ENCODE results near the gene RPAP3.
"Not testable (repeated sequence)": the region's sequence is repeated elsewhere in the genome, so short reads cannot be mapped to it uniquely, and the experiment has no call there.

The RPAP3 gene

GRCh38 chr12:47672068-47672467 lies 33.8 kb downstream of the RPAP3 start:
- no peak overlapping the region for H3K4me3 ChIP-seq (ENCODE audit: low read depth, low read length, poor library complexity, severe bottlenecking)
- no peak overlapping the region for H3K9ac ChIP-seq (ENCODE audit: low read length)
- H3K9me2 ChIP-seq (ENCODE audit: low read depth, low read length), result no peaks in the 10 kb centered on the region
- TF ChIP-seq, protein P1, sequence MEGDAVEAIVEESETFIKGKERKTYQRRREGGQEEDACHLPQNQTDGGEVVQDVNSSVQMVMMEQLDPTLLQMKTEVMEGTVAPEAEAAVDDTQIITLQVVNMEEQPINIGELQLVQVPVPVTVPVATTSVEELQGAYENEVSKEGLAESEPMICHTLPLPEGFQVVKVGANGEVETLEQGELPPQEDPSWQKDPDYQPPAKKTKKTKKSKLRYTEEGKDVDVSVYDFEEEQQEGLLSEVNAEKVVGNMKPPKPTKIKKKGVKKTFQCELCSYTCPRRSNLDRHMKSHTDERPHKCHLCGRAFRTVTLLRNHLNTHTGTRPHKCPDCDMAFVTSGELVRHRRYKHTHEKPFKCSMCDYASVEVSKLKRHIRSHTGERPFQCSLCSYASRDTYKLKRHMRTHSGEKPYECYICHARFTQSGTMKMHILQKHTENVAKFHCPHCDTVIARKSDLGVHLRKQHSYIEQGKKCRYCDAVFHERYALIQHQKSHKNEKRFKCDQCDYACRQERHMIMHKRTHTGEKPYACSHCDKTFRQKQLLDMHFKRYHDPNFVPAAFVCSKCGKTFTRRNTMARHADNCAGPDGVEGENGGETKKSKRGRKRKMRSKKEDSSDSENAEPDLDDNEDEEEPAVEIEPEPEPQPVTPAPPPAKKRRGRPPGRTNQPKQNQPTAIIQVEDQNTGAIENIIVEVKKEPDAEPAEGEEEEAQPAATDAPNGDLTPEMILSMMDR (IDR thresholded peaks at IDR 0.05; ENCODE audit: low read length), result no peak
- TF ChIP-seq EZH2 (IDR thresholded peaks at IDR 0.05; ENCODE audit: borderline replicate concordance, low read length), result no peak
- no peaks in the 10 kb centered on the region for H4K20me1 ChIP-seq (ENCODE audit: insufficient read depth, low read length)
- H3K9me3 ChIP-seq (ENCODE audit: low read length), result no peaks in the 10 kb centered on the region
- H3K4me2 ChIP-seq (ENCODE audit: low read length), result no peak overlapping the region
- no peaks in the 10 kb centered on the region for H3K79me2 ChIP-seq (ENCODE audit: insufficient read depth, low read length)
- no peaks in the 10 kb centered on the region for H3K4me1 ChIP-seq (ENCODE audit: insufficient read depth, low read length, severe bottlenecking)
- H3K27me3 ChIP-seq (ENCODE audit: insufficient read depth, low read length), result no peaks in the 10 kb centered on the region
- H2AFZ ChIP-seq (ENCODE audit: low read length), result no peak overlapping the region
- H3K36me3 ChIP-seq (ENCODE audit: insufficient read depth, low read length), result peaks cover 66% of the 10 kb centered on the region
- H3F3A ChIP-seq (ENCODE audit: insufficient read depth, low read length), result no peaks in the 10 kb centered on the region
- no peak overlapping the region for H3K27ac ChIP-seq (ENCODE audit: low read depth, low read length, poor library complexity, severe bottlenecking)

DNA sequence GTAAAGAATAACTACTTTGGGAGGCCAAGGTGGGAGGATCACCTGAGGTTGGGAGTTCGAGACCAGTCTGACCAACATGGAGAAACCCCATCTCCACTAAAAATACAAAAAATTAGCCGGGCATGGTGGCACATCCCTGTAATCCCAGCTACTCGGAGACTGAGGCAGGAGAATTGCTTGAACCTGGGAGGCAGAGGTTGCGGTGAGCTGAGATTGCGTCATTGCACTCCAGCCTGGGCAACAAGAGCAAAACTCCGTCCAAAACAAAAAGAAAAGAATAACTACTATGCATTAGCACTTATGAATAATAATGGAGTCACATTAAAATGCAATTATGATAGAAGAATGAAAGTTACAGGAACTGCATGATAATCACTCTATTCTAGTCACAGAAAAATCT lies 37.9 kb downstream of the RPAP3 start:
- not testable (repeated sequence) for H2AFZ ChIP-seq (ENCODE audit: low read length); H3K4me3 ChIP-seq (ENCODE audit: low read depth, low read length, poor library complexity, severe bottlenecking); H3K27ac ChIP-seq (ENCODE audit: low read depth, low read length, poor library complexity, severe bottlenecking); H3K4me2 ChIP-seq (ENCODE audit: low read length); H3K27me3 ChIP-seq (ENCODE audit: insufficient read depth, low read length); H3F3A ChIP-seq (ENCODE audit: insufficient read depth, low read length); H4K20me1 ChIP-seq (ENCODE audit: insufficient read depth, low read length); H3K79me2 ChIP-seq (ENCODE audit: insufficient read depth, low read length); H3K9me2 ChIP-seq (ENCODE audit: low read depth, low read length); H3K9me3 ChIP-seq (ENCODE audit: low read length); H3K4me1 ChIP-seq (ENCODE audit: insufficient read depth, low read length, severe bottlenecking); H3K9ac ChIP-seq (ENCODE audit: low read length)
- H3K36me3 ChIP-seq (ENCODE audit: insufficient read depth, low read length), result peaks cover 76% of the 10 kb centered on the region

GRCh38 chr12:47652521-47653234 lies 53.2 kb downstream of the RPAP3 start:
- Histone ChIP-seq H2AFZ (ENCODE audit: low read length) (no peak overlapping the region), H3K9me3 (ENCODE audit: low read length) (no peaks in the 10 kb centered on the region), H3K4me1 (ENCODE audit: insufficient read depth, low read length, severe bottlenecking) (peaks cover 16% of the 10 kb centered on the region), H3K9me2 (ENCODE audit: low read depth, low read length) (no peaks in the 10 kb centered on the region), H3K79me2 (ENCODE audit: insufficient read depth, low read length) (no peaks in the 10 kb centered on the region), H3K36me3 (ENCODE audit: insufficient read depth, low read length) (peaks cover 6% of the 10 kb centered on the region; the same call in 1 of the 2 replicates), H3K9ac (ENCODE audit: low read length) (no peak overlapping the region; the same call in 1 of the 2 replicates), H3K27me3 (ENCODE audit: insufficient read depth, low read length) (no peaks in the 10 kb centered on the region), H3K27ac (ENCODE audit: low read depth, low read length, poor library complexity, severe bottlenecking) (no peak overlapping the region), H3F3A (ENCODE audit: insufficient read depth, low read length) (no peaks in the 10 kb centered on the region), H3K4me2 (ENCODE audit: low read length) (no peak overlapping the region), H4K20me1 (ENCODE audit: insufficient read depth, low read length) (no peaks in the 10 kb centered on the region), H3K4me3 (ENCODE audit: low read depth, low read length, poor library complexity, severe bottlenecking) (no peak overlapping the region)
- no peak for TF ChIP-seq EZH2 (IDR thresholded peaks at IDR 0.05; ENCODE audit: borderline replicate concordance, low read length)
- TF ChIP-seq, protein P1 (IDR thresholded peaks at IDR 0.05; ENCODE audit: low read length), result no peak
